GM13977 (cell line): ENCODE data around the gene SCAF4.

Source experiments
- DNase-seq: peaks from one replicate; pipeline ENCODE4 v3.0.0; 2012; ENCODE audit warnings: low spot score
- in situ Hi-C: fragments of 300-500 bp; cut with MboI; formaldehyde crosslinking; loops from one replicate; pipeline ENCODE4 v1.12.0; 2022; ENCODE audit warnings: low sequenced_read_pairs, low pct_unique_long_range_greater_than_20kb, mixed read lengths, inconsistent platforms; ENCODE audit not compliant: unreplicated experiment
- TF ChIP-seq, protein P1 (sequence below): IDR thresholded peaks from 2 replicates; pipeline ENCODE4 v1.5.1; 2012; ENCODE audit warnings: mild to moderate bottlenecking, control low read depth; ENCODE audit not compliant: insufficient read depth; ENCODE audit errors: extremely low read depth, missing control alignments

The SCAF4 gene

DNA sequence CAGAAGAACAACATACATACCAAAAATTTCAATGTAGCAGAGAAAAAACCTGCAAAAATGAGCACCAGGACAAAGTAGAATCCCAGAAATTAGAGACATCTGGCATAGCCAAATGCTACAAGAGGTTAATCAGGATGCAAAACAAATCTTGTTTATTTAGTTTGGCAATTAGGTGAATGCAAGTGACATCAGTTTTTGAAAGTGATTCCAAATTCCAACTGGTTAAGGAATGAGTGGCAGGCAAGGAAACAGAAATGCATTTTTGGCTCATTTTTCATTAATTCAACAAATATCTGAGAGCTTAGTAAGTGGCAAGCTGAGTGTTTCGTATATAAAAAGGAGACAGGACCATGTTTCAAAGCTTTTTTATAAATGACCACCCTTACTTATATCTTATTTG lies 21.3 kb downstream of the SCAF4 start:
- no peak for DNase-seq
- in situ Hi-C loops, result no loop called here
- TF ChIP-seq, protein P1, sequence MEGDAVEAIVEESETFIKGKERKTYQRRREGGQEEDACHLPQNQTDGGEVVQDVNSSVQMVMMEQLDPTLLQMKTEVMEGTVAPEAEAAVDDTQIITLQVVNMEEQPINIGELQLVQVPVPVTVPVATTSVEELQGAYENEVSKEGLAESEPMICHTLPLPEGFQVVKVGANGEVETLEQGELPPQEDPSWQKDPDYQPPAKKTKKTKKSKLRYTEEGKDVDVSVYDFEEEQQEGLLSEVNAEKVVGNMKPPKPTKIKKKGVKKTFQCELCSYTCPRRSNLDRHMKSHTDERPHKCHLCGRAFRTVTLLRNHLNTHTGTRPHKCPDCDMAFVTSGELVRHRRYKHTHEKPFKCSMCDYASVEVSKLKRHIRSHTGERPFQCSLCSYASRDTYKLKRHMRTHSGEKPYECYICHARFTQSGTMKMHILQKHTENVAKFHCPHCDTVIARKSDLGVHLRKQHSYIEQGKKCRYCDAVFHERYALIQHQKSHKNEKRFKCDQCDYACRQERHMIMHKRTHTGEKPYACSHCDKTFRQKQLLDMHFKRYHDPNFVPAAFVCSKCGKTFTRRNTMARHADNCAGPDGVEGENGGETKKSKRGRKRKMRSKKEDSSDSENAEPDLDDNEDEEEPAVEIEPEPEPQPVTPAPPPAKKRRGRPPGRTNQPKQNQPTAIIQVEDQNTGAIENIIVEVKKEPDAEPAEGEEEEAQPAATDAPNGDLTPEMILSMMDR, result no peak

DNA sequence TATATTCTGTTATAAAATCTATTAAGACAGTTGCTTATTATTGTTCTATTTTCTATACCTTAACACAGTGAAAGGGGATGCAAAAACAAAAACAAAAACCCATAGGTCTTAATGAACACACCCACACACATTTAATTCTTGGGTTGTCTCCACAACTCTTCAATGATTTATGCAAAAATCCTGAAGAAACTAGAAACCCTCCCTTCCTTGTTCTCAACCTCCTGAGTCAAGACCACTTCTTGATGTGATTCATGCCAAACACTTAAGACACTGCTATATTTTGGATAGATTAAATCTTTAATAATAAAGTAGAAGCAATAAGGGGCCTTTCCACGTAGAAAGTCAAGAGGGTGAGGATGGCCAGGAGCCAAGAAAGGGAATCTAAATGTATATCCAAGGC lies 23.4 kb downstream of the SCAF4 start:
- TF ChIP-seq, protein P1, result no peak
- DNase-seq, result no peak
- in situ Hi-C loops, result no loop called here

DNA sequence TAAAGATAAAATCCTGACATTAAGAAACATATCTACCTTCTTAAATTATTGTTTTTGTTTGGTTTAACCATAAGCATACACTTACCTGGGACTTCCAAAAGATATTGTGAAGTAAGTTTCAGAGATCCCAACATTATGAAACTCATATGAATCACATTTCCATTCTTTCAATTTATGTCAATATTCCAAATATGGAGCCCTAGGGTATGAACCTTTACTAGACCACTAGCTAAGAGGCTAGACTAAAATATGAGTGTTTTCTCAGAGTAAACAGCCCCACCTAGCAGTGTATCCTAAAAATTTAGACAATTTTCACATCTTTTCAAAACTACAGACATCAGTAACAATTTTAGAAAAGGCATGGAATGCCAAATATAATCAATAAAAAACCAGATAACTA lies 24.4 kb downstream of the SCAF4 start:
- TF ChIP-seq, protein P1, result no peak
- in situ Hi-C loops, result no loop called here

DNA sequence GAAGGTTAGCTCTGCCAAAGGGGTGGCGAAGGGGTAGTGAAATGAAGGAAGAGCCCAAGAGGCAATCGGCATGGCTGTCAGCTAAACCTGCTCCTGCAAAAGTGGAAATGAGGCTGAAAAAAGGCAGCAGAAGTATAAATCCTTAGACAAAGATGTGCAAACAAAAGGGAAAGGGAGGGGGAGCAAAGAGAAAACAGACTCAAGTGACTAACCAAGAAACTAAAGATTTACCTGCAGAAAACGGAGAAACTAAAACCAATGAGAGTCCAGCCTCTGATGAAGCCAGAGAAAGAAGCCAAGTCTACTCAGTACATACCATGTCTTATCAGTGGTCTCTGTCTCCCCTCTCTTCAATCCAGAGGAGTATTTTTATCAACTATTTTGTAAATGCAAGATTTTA lies 25.4 kb downstream of the SCAF4 start:
- in situ Hi-C loops, result no loop called here
- TF ChIP-seq, protein P1, result no peak

More for the DNA sequence above, 24.4 kb downstream of the SCAF4 start:
- no peak for DNase-seq

DNA sequence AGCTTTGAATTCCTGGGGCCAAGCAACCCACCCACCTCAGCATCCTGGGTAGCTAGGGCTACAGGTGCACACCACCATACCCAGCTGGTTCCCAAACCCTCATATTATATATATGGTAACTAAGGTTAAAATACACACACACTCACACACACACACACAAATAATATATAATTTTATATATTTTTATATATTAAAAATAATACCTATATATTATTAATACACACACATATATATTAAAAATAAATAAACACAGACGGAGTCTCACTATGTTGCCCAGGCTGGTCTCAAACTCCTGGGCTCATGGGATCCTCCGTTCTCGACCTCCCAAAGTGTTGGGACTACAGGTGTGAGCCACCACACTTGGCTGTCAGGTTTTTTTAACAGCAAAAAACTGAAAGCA lies 31.9 kb downstream of the SCAF4 start:
- in situ Hi-C loops, result no loop called here
- no peak for DNase-seq
- TF ChIP-seq, protein P1, result no peak

More for the DNA sequence above, 25.4 kb downstream of the SCAF4 start:
- DNase-seq, result no peak

DNA sequence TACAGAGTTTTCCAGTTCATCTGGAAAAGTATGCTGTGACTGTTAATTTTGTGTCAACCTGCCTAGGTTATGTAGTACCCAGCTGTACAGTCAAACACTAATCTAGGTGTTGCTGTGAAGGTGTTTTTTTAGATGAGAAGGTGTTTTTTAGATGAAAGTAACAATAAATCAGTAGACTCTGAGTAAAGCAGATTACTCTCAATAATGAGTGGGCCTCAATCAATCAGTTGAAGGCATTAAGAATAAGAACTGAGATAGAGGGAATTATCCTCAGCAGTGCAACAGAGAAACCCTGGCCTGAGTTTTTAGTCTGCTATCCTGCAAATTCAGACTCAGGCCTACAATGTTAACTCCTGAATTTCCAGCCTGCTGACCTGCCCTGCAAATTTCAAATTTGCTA lies 33.5 kb downstream of the SCAF4 start:
- TF ChIP-seq, protein P1, result no peak
- no peak for DNase-seq
- in situ Hi-C loops, result no loop called here

DNA sequence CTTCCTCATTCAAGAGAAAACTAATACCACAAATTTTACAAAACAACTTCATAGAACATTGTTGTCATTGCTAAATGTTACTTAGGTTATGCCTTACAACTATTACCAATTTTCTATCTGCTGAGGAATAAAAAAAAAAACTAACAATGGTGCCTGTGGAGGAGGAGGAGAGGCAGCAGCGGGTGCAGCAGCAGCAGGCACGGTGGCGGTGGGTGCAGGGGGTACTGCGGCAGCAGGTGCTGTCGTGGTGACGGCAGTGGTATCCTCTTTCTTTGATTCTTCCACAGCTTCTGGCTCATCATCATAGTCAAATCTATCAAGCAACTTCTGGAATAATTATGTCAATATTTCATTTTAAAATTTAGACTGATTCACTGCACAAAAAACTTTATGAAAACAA lies 35.5 kb downstream of the SCAF4 start:
- TF ChIP-seq, protein P1, result no peak
- in situ Hi-C loops, result no loop called here

More for the DNA sequence above, 35.5 kb downstream of the SCAF4 start:
- DNase-seq, result no peak
